NCI-H226 (cell line): ENCODE data around the gene DERA.
"Not testable (repeated sequence)": the region's sequence is repeated elsewhere in the genome, so short reads cannot be mapped to it uniquely, and the experiment has no call there.

ENCODE experiments used
- DNase-seq: peaks from one replicate; pipeline ENCODE4 v3.0.0-alpha.2; 2015

The DERA gene

DNA sequence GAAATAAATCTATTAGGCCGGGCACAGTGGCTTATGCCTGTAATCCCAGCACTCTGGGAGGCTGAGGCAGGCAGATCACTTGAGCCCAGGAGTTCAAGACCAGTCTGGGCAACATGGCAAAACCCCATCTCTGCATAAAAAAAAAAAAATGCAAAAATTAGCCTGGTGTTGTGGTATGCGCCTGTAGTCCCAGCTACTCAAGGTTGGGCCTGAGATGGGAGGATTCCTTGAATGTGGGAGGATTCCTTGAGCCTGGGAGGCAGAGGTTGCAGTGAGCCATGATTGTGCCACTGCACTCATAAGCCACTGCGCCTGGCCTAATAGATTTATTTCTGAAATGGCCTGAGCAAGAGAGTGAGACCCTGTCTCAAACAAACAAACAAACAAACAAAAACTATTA is 55.9 kb downstream of the DERA start:
- peak; percentile 23 for DNase-seq

DNA sequence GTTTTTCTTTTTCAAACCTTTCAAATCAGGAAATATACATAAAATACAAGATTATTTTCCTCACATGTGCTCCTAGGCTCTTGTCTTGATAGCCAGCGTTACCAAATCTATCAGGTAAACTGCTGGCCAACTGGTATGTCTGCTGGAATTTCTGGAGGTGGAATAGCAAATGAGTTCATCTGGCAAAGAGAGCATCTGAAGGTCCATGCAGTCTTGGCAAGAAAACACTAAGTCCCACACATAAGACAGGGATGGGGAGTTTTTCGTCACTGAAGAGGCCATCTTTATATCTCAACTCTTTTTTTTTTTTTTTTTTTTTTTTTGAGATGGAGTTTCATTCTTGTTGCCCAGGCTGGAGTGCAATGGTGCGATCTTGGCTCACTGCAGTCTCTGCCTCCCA is 60.1 kb downstream of the DERA start:
- no peak for DNase-seq

DNA sequence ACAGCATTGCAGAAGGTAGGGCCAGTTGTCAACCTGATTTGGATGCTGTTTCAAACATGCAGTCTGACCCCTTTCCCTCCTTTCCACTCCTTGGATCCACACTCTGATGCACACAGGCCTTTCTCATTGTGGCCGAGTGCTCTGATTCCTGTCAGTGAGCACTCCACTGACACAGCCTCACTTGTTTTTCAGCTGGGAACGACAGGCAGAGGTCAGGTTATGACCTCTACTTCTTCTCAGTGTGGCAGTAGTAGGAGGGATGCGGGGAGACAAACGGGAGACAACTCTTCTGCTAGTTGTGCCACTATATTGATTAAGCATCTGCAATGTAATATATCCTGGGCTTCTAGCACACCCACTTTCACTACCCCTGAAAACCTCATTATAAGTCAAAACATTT is 61.8 kb downstream of the DERA start:
- no peak for DNase-seq

DNA sequence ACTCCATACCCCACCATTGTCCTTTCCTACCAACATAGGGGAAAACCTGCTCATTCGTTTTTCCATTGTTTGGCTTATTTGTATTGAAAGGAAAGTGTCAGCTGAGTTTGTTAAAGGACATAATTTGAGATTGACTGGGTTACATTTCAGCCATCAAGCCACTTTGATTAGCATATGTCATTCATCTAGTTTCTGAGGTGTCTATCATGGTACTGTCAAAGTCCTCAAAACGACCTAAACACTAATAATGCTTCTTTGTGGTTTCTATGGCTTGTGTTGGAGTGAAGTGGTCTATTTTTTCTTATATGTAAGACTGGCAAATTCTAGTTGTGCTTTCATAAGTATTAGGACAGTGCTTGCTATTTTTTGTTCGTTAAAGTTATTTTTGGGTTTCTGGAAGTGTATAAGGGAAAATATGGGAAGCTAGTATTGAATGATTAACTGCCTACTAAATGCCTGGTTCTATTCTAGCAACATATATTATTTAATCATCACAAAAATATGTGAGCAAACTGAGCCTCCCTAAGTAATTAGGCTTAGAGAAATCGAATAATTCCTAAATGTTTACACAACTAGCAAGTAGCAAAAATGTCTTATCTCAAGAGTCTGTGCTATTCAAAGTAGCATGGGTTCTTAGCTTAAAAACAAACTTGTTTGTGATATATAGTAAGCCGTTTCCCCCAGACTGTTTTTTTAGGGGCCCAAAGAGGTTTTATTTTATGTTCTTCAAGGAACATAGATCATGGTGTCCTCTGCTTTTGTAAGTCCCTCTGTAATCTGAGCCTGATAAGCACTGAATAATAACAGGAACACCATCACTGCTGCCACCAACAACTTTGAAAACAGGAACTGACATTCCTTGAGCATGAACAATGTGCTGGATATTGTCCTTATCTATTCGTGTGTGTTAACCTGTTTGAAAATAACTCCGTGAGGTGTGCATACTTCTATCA is 67.1 kb downstream of the DERA start:
- DNase-seq: peak; percentile 73

DNA sequence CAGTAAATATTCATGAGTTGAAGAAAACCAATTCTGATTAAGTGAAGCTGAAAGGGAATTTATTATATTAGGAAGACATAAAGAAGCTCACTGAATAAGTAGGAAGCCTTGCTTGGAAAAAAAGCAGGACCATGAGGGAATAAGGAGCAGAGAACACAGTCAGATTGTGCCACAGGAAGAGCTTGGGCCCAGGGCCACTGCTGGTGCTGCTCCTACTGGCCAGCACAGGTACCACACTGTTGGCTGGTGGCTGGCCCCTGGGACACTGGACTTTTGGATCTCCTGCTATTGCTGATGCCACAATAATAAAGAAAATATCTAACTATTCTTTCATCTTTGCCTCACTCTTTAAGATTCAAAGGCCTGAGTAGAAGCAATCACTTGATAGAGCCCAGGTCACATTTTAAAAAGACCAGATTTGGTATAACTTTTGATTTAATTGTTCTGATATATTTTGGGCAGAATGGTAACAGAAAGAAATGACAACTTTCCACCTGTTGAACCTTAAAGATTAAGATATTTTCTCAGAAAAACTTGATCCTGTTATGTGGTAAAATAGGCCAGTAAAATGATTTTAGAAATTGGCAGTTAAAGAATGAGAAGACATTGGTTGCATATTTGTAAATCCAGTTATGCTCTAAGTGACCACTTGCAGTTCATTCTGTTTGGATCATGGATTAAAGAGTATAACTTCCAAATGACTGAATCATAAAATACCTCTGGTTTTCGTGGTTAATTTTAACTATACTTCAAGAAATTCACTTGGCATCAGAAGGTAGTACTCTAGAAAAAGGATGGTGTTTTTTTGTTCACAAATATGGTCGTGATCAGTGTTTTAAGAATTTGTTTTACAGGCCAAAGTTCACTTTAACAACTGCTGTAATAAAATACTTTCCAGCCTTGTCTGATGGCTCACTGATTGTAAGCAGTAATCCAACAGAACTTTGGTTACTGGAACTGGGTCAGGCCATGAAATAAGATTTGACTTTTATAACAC is 68.3 kb downstream of the DERA start:
- DNase-seq: peak; percentile 43

DNA sequence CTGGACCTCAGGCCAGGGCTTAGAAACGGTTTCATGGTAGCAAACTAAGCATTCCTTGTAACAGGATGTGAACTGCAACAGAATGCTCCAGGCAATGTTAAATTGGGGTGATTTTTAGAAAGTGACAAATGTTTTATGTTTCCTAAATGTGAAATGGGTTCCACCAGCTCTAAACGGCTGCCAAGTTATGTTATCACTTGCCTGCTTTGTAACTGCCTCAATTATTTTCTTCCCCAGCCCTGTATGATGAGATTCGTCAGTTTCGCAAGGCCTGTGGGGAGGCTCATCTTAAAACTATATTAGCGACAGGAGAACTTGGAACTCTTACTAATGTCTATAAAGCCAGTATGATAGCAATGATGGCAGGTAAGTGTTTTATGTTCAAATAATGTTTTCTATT is 70.9 kb downstream of the DERA start:
- peak; percentile 9 for DNase-seq

DNA sequence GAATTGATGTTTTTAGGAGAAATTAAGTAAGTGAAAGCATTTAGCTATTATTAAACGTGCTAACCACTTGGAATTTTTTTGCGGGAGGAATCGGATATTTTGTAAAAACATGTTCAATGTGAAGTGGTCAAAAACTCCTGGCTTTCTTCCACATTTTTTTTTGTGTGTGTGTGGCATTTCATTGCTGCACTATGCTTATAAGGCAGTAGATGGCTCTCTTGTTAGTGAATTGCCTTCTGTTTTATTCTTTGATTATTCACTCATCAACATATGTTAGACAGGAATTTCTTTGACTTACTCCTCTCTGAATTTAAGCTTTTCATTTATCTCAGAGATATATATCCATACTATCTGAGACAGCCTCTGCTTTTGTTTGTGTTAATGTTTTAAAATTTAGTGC is 71.3 kb downstream of the DERA start:
- DNase-seq: peak; percentile 20

DNA sequence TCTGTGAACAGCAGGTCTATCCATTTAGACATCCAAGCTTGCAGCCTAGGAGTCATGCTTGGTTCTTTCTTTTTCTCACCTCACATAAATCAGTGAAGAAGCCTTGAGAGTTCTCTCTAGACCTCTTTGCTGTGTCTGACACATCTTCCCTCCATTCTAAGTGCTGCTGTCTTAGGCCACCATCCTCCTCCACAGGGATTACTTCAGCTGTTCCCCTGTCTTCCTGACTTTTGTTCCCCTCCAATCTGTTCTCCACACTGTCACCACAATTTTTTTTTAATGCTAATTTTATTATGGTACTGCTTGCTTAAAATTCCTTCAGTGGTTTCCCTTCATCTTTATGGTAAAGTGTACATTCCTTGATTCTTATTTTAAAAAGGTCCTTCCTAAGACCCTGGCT is 71.8 kb downstream of the DERA start:
- no peak for DNase-seq

DNA sequence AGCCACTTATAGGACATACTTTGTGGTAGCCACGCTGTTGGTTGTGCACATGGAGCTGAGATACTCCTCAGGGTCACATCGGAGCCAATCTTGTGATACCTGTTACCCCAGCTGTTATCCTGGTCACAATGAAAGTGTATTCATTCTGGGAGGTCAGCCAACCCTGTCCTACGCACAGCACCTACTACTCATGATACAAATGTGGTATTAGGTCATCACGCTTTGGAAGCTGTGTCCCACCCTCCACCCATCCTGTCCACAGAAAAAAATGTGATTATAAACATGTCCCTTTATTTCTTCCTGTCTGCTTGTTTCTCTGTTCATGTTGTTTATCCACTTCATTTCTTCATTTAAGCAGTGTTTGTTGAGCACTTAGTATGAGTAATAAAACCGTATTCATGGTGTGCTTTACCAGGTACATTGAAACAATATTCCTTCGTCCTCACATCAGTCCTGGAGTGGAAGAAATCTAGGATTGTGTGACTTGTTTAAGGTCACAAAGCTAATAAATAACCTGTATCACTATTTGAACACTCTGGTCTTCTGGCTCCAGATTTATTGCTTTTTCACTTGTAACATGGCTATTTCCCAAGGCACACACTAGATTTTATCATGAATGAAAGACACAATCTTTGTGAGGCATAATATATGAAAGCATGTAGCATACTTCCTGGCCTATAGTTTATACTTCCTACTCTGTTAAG is 73.1 kb downstream of the DERA start:
- no peak for DNase-seq

DNA sequence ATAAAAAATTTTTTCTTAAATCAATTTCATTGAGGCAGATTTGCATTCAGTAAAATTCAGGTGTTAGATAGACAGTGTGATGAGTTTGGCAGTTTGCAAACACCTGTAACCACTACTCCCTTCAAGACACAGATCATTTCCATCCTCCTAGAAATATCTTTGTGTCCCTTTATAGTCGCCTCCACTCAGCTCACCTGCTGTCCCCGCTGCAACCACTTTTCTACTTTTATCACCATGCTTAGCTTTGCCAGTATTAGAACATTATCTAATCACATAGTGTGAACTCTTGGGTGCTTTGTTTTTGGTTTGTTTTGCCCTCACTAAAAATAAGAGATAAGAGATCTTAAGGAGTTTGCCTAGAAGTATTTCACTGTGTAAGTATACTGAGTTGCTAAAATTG is 73.8 kb downstream of the DERA start:
- no peak for DNase-seq

DNA sequence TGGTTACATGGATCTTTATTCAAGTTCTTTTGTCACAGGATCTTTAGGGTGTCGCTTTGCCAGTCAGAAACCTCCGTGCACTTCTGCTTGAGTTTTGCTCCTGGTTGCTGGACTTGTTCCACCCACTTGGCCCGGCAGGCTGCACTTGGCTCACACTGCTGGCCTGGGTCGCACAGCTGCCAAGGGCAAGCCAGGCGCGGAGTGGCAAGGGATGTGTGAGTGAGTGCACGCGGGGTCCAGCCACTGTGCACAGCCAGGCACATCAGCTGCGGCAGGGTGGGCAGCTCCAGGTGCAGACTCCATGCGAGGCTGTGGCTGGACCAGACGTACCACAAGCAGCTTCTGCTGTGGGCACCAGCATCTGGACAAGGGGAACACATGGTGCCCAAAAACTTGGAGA is 76.6 kb downstream of the DERA start:
- no peak for DNase-seq

DNA sequence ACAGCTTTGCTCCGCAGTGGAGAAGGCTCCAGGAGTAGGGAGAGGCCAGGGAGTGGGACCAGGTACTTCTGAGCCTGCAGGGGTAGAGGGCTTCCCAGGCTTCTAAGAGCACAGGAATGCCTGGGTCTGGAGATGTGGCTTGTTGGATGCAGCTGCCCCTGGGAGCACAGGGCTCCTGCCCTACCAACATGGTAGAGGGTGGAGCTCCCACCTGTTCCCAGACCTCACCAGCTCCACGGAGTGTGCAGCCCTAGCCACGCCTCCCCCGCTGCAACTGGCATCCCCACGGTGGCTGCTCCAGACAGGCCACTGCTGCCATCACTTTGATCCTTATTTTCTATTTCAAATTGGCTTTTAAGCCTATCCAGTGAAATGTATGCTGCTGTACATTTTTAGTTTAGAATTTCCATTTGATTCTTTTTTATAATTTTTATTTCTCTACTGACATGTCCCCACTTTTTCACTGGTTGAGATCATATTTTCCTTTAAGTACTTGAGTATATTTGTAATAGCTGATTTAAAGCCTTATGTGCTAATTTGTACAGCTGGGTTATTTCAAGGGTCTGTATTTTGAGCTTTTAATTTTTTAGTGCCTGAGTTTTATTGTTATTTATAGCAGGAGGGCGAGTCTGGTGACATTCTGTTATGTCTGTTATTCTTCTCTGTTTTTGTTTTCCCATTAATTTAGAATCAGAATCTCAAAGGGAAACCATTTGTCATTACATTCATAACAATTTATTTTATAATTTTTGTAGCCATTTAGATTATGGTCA is 78.0 kb downstream of the DERA start:
- no peak for DNase-seq

DNA sequence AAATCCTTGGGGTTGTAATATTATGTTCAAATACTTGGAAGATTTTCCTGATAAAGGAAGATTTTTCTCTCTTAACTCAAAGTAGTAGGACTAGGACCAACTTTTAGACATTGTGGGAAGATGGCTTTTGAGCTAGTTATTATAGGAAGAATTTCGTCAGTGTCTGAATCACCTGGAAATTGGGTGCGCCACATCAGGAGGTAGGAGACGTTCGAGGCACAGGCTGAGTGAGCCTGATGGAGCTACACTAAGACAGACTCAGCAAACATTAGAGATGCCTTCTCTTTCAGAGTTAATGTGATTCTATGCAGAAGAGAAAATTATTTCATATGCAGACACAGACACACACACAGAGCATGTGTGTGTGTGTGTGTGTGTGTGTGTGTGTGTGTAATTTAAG is 84.7 kb downstream of the DERA start:
- DNase-seq: no peak

DNA sequence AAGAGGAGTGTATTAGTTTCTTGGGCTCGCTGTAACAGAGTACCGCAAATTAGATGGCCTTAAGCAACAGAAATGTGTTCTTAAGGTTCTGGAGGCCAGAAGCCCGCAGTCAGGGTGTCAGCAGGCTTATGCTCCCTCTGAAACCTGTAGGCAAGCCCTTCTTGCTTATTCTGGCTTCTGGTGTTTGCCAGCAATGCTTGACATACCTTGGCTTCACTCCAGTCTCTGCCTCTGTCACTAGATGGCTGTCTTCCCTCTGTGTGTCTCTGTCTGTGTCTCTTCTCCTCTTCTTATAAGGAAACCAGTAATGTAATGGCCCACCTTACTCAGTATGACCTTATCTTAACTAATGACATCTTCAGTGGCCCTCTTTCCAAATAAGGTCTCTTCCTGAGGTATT is 85.1 kb downstream of the DERA start:
- no peak for DNase-seq

DNA sequence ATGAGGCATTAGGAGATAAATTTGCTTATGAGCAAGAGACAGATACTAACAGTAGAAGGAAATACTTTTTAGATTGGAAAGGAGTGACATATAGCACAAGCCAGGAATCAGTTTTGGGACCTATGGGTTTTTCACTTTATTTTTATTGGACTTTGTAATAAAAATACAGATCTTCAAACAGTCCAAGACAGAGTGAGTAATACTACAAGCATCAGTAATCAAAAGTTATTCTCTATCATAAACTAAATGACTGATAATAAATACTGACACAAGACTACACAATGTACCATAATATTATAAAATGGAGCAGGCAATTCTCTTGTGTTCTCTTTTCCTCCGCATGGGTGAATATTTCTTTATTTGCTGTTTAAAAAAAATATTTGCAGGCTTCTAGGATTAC is 85.8 kb downstream of the DERA start:
- DNase-seq: no peak

DNA sequence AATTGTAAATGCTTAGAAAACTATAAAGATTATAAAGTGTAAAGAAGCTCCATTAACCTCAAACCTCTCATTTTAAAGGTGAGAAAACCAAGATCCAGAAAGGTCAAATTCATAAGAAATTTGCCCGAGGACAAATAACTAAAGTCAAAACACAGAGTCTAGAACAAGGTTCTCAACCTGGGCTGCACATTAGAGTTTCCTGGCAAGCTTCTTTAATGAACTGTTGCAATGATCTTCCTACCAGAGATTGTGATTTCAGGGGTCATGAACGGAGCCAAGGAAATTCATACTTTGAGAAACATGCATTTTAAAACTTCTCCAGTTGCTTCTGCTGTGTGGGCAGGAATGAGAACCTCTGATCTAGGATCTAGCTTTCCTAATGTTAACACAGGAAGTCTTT is 86.8 kb downstream of the DERA start:
- no peak for DNase-seq

DNA sequence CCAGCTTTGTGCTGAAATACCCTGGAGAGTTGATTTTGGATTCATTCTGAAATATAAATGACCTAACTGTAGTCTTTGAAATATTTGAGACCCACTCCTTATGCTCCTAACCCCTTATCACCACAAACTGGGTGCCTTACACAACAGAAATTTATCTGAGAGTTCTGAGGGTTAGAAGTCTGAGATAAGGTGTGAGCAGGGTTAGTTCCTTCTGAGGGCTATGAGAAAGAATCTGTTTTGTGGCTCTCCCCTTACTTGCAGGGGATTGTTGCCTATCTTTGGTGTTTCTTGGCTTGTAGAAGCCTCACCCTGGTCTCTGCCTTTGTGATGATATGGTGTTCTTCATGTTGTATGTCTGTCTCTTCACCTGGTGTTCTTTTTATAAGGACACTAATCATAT is 91.7 kb downstream of the DERA start:
- DNase-seq: no peak

DNA sequence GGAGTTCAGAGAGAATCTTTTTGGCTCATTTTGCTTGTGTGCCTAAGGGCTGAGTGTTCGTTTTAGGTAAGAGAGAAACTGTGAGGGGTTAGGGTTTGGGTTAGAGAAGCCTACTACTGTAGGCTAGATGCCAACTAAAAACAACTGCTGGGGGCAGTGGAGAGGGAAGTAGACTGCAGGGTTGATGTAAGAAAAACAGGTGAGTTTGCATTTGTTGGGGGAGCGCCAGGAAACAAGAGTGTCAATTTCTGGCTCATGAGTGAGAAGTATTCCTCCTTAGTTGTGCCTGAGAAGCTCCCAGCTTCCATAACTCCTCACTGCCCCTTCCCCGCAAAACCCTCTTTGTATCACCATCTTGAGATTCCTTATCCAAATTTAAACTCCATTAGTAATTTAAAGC is 92.3 kb downstream of the DERA start:
- DNase-seq: no peak

DNA sequence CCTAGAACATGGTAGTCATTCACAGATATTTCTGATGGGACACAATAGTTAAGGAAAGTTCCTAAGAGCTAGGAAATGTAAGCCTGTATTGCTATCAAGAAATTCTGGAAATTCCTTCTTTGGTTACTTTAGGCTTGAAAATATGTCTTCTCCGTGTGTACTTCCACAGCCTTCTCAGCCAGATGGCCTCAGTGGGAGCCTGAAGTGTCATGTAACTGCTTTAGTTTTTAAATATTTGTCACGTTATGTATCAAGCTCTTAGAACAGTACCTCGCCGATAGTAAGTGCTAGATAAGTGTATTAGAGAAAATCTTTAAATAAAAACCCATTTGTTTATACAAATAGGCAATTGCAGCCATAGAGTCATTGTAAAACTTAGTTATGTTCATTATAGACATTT is 95.6 kb downstream of the DERA start:
- DNase-seq: no peak

DNA sequence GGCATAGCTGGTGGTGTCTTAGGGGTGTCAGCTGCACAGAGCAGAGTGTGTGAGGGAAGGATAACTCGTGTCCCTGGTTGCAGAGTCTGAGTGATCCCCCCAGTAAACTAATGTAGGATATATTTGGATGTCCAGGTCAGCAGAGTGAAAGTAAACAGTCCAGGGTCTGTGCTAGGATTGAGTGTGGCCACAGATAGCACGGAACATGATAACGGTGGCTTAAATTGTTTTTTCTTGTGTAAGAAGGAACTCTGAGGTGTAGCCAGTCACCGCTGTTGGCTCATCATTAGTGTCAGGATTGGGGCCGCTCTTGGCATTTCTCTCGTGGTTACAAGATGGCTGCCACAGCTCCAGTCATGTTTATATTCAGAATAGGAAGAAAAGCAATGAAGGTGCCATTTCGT is 97.3 kb downstream of the DERA start:
- no peak for DNase-seq

DNA sequence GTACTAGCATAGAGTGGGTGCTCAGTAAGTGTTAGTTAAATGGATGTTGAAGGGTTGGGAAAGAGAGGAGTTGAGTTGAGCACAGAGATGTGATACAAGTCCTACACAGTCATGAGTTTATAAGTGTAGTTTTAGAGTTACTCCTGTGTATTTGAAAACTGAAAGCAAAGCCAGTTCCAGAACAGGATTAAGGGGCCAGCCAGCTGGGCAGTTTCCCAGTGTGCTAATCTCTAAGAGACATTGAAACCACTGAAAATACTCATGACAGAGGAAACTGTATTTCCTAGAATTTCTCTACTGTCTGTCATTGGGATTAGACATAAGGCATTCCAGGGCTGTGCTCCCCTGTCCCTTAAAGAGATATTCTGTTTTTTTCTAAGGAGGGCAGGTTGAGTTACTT is 101.0 kb downstream of the DERA start:
- DNase-seq: no peak

DNA sequence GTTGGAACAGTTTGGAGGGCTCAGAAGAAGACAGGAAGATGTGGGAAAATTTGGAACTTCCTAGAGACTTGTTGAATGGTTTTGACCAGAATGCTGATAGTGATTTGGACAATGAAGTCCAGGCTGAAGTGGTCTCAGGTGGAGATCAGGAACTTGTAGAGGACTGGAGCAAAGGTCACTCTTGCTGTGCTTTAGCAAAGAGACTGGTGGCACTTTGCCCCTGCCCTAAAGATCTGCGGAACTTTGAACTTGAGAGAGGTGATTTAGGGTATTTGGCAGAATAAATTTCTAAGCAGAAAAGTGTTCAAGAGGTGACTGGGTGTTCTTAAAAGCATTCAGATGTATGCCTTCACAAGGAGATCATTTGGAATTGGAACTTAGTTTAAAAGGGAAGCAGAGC is 102.6 kb downstream of the DERA start:
- DNase-seq: not testable (repeated sequence)
